GM21528 (cell line): ENCODE data around the gene MRPL4.
A peak's percentile ranks its signal among the peaks of the same experiment; 100 is the strongest.
"Not testable (repeated sequence)": the region's sequence is repeated elsewhere in the genome, so short reads cannot be mapped to it uniquely, and the experiment has no call there.

ENCODE experiments used
- ATAC-seq: cut with Tn5 transposase; IDR thresholded peaks from one replicate; pipeline ENCODE4 v1.9.1; 2021; ENCODE audit warnings: mild to moderate bottlenecking, moderate library complexity; ENCODE audit not compliant: unreplicated experiment, low FRiP score

Gene MRPL4

GRCh38 chr19:10259162-10259905 is 7.3 kb downstream of the MRPL4 start:
- no peak for ATAC-seq

GRCh38 chr19:10260141-10260584 is 8.1 kb downstream of the MRPL4 start:
- no peak for ATAC-seq

GRCh38 chr19:10262771-10263170 is 10.8 kb downstream of the MRPL4 start:
- ATAC-seq, result no peak

GRCh38 chr19:10266706-10267105 is 14.7 kb downstream of the MRPL4 start:
- no peak for ATAC-seq

- no peak for ATAC-seq
Measured at GRCh38 chr19:10268071-10268470, 16.1 kb downstream of the MRPL4 start.

GRCh38 chr19:10269333-10270179 is 17.5 kb downstream of the MRPL4 start:
- ATAC-seq, result peak; percentile 42

- peak; percentile 27 for ATAC-seq
Measured at GRCh38 chr19:10270180-10270615, 18.2 kb downstream of the MRPL4 start.

- peak; percentile 53 for ATAC-seq
Measured at GRCh38 chr19:10270616-10271394, 18.8 kb downstream of the MRPL4 start, which contains the start of gene ICAM1. Gene ICAM1, plus strand, starts transcription at chr19:10271120. Its CDS starts 40 bp downstream, at chr19:10271160.

GRCh38 chr19:10271543-10272086 is 19.6 kb downstream of the MRPL4 start:
- peak; percentile 7 for ATAC-seq

GRCh38 chr19:10274589-10274988 is 22.6 kb downstream of the MRPL4 start:
- ATAC-seq, result no peak

- ATAC-seq, result no peak
Measured at GRCh38 chr19:10277795-10278589, 26.0 kb downstream of the MRPL4 start.

GRCh38 chr19:10278935-10279334 is 26.9 kb downstream of the MRPL4 start:
- no peak for ATAC-seq

- no peak for ATAC-seq
Measured at GRCh38 chr19:10279737-10280442, 27.9 kb downstream of the MRPL4 start.

GRCh38 chr19:10282043-10282442 is 30.0 kb downstream of the MRPL4 start:
- ATAC-seq, result not testable (repeated sequence)

- ATAC-seq, result no peak
Measured at GRCh38 chr19:10283301-10284064, 31.5 kb downstream of the MRPL4 start.

GRCh38 chr19:10284065-10284959 is 32.3 kb downstream of the MRPL4 start:
- no peak for ATAC-seq

GRCh38 chr19:10284960-10285278 is 32.9 kb downstream of the MRPL4 start:
- no peak for ATAC-seq
